ENCODE results near the gene PRKCB.

- TF ChIP-seq EZH2phosphoT487 (IDR thresholded peaks at IDR 0.05; ENCODE audit: borderline replicate concordance) (no peak), CTCF (conservative IDR thresholded peaks at IDR 0.05; ENCODE audit: low read length) (no peak)
These were observed 30.1 kb downstream of the PRKCB start for GRCh38 chr16:23865853-23866252.
